Karpas-422 (cell line): ENCODE results near the gene ELOA. TPM values are rescaled to one million over a fixed set of nuclear protein-coding genes. Genes with fewer than 3 reads are reported as not detected.
"Not testable (repeated sequence)": the region's sequence is repeated elsewhere in the genome, so short reads cannot be mapped to it uniquely, and the experiment has no call there.

Experiments used
- DNase-seq: peaks from one replicate; pipeline ENCODE4 v3.0.0-alpha.2; 2015
- H2AFZ ChIP-seq: fragments of 200-600 bp; sonication (generic); 2 replicates; pipeline ENCODE4 v1.6.1; 2014; ENCODE audit warnings: antibody characterized with exemption, low read length, mixed read lengths
- H3K27ac ChIP-seq: fragments of 200-600 bp; sonication (generic); 2 replicates; pipeline ENCODE4 v1.5.1; 2014; ENCODE audit warnings: mild to moderate bottlenecking, low read length, moderate library complexity
- H3K27me3 ChIP-seq: fragments of 200-600 bp; sonication (generic); 2 replicates; pipeline ENCODE4 v1.6.1; 2014; ENCODE audit warnings: low read length, mixed read lengths
- H3K36me3 ChIP-seq: fragments of 200-600 bp; sonication (generic); 2 replicates; pipeline ENCODE4 v1.6.1; 2014; ENCODE audit warnings: low read length, mixed read lengths; ENCODE audit not compliant: insufficient read depth
- H3K4me1 ChIP-seq: fragments of 200-600 bp; sonication (generic); 2 replicates; pipeline ENCODE4 v1.6.1; 2014; ENCODE audit warnings: mild to moderate bottlenecking, low read length, mixed read lengths
- H3K4me2 ChIP-seq: fragments of 200-600 bp; sonication (generic); 2 replicates; pipeline ENCODE4 v1.6.1; 2014; ENCODE audit warnings: low read length, low read depth, mild to moderate bottlenecking; ENCODE audit not compliant: poor library complexity, severe bottlenecking
- H3K4me3 ChIP-seq: fragments of 200-600 bp; sonication (generic); 2 replicates; pipeline ENCODE4 v1.5.1; 2014; ENCODE audit warnings: mild to moderate bottlenecking, antibody characterized with exemption, low read length, mixed read lengths
- H3K79me2 ChIP-seq: fragments of 200-600 bp; sonication (generic); 2 replicates; pipeline ENCODE4 v1.6.1; 2014; ENCODE audit warnings: mild to moderate bottlenecking, low read length, mixed read lengths
- H3K9ac ChIP-seq: fragments of 200-600 bp; sonication (generic); 2 replicates; pipeline ENCODE4 v1.6.0; 2014; ENCODE audit warnings: low read length
- H3K9me2 ChIP-seq: fragments of 200-600 bp; sonication (generic), shearing (Covaris generic); replicated peaks from 2 replicates; pipeline ENCODE4 v1.6.0; 2014; ENCODE audit warnings: mild to moderate bottlenecking, low read length, moderate library complexity; ENCODE audit not compliant: insufficient read depth
- H3K9me3 ChIP-seq: fragments of 300-700, 200-600 bp; sonication (generic); 2 replicates; pipeline ENCODE4 v1.6.1; 2014; ENCODE audit warnings: low read length, mixed read lengths
- H4K20me1 ChIP-seq: fragments of 200-600 bp; sonication (generic); 2 replicates; pipeline ENCODE4 v1.6.1; 2014; ENCODE audit warnings: mild to moderate bottlenecking, antibody characterized with exemption, low read length, low read depth; ENCODE audit not compliant: insufficient read depth
- total RNA-seq: library from RNA; depleted of rRNA; stranded (reverse); fragments of >200 nt; shearing (Covaris generic); gene quantifications from 2 replicates; pipeline ENCODE4 v1.2.3, GENCODE V29; 2014; ENCODE audit warnings: low replicate concordance

The ELOA gene
- total RNA-seq, 1 experiment from 2014 or later, result 14.6 TPM

- Histone ChIP-seq H4K20me1 (peaks cover 6% of the 10 kb centered on the region; the same call in 1 of the 2 replicates), H3K36me3 (no peaks in the 10 kb centered on the region), H3K27ac (no peak overlapping the region), H3K4me2 (no peak overlapping the region), H3K79me2 (peaks cover 20% of the 10 kb centered on the region), H2AFZ (no peak overlapping the region), H3K9me3 (no peaks in the 10 kb centered on the region), H3K27me3 (no peaks in the 10 kb centered on the region), H3K9me2 (no peaks in the 10 kb centered on the region), H3K4me3 (no peak overlapping the region), H3K4me1 (peaks cover 24% of the 10 kb centered on the region), H3K9ac (no peak overlapping the region)
- DNase-seq, result no peak
Observed at GRCh38 chr1:23793018-23793781, 49.9 kb downstream of the ELOA start.

DNA sequence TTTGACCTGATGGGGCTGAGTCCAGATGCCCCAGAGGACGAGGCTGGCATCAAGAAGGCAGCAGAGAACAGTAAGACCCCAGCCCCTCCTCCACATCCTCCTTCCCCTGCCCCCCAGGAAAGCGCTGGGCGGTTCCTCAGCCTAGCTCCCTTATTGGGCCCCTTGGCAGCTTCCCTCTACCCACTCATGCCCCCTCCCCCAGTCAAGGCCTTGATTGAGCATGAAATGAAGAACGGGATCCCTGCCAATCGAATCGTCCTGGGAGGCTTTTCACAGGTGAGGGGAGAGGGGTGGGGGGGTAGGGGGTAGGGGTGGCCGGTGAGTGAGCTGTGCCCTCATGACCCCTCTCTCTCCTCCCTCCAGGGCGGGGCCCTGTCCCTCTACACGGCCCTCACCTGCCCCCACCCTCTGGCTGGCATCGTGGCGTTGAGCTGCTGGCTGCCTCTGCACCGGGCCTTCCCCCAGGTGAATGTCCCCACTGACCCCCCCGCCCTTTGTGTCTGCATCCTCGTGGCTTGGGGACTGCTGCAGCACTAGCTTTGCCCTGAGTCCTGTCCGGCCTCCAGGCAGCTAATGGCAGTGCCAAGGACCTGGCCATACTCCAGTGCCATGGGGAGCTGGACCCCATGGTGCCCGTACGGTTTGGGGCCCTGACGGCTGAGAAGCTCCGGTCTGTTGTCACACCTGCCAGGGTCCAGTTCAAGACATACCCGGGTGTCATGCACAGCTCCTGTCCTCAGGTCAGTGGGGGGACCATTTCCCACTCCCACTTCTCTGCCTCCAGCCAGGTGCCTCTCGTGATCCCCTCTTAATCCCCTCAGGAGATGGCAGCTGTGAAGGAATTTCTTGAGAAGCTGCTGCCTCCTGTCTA is 50.8 kb downstream of the ELOA start:
- peaks cover 24% of the 10 kb centered on the region for H3K4me1 ChIP-seq
- H3K9me3 ChIP-seq, result no peaks in the 10 kb centered on the region
- no peak overlapping the region for H3K27ac ChIP-seq
- no peak overlapping the region for H3K4me3 ChIP-seq
- no peaks in the 10 kb centered on the region for H3K36me3 ChIP-seq
- no peaks in the 10 kb centered on the region for H3K27me3 ChIP-seq
- peak; percentile 31 for DNase-seq
- no peak overlapping the region for H2AFZ ChIP-seq
- peaks cover 6% of the 10 kb centered on the region; the same call in 1 of the 2 replicates for H4K20me1 ChIP-seq
- peaks cover 20% of the 10 kb centered on the region for H3K79me2 ChIP-seq
- no peaks in the 10 kb centered on the region for H3K9me2 ChIP-seq
- no peak overlapping the region for H3K4me2 ChIP-seq
- H3K9ac ChIP-seq, result no peak overlapping the region

- H4K20me1 ChIP-seq, H3K4me3 ChIP-seq, H3K27me3 ChIP-seq, H3K27ac ChIP-seq, DNase-seq, H3K9me2 ChIP-seq, H3K9ac ChIP-seq, H3K36me3 ChIP-seq, H3K9me3 ChIP-seq, H2AFZ ChIP-seq, H3K4me2 ChIP-seq: not testable (repeated sequence)
- Histone ChIP-seq H3K4me1 (peaks cover 26% of the 10 kb centered on the region), H3K79me2 (peaks cover 26% of the 10 kb centered on the region)
Observed at GRCh38 chr1:23794732-23795182, 51.5 kb downstream of the ELOA start.

DNA sequence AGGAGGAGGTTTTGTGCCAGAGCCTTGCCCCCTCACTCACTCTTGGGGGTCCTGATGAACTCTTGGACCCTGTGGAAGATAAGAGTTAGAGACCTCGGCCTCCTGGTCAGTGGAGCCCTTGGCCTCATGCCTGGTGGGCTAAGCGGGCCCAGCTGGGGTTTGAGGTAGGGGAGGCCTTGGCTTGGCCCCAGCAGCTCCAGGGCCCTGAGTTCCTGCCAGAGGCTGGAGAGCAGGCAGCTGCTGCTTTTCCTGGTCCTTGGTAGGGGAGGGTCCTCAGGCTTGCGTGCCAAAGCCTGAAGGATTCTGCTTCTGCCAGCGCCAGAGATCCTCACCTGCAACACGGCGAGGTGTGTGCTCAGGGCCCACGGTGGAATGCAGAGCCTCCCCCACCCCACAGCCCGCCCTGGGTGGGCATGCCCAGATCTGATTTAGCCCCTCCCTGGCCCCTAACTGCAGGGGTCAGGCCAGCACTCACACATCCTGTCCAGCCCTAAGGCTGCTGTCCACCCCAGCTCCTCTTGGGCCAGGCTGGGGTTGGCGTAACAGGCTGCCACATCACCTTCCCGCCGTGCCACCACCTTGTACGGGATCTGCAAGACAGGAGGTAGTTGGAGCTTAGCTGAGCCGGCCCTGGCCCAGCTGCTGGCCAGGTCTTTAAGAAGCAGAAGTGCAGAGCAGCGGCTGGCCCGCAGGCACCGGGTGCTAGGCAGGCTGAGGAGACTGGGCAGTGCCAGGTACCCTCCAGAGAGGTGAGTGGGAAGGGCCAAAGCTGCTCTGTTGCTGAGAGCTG is 52.6 kb downstream of the ELOA start:
- no peak for DNase-seq
- peaks cover 20% of the 10 kb centered on the region for H3K4me1 ChIP-seq
- no peak overlapping the region for H2AFZ ChIP-seq
- peaks cover 6% of the 10 kb centered on the region; the same call in 1 of the 2 replicates for H4K20me1 ChIP-seq
- H3K79me2 ChIP-seq, result peaks cover 28% of the 10 kb centered on the region
- no peak overlapping the region for H3K4me3 ChIP-seq
- no peaks in the 10 kb centered on the region for H3K36me3 ChIP-seq
- no peak overlapping the region for H3K9ac ChIP-seq
- no peaks in the 10 kb centered on the region for H3K9me3 ChIP-seq
- no peaks in the 10 kb centered on the region for H3K27me3 ChIP-seq
- H3K4me2 ChIP-seq, result no peak overlapping the region
- no peak overlapping the region for H3K27ac ChIP-seq
- no peaks in the 10 kb centered on the region for H3K9me2 ChIP-seq

- Histone ChIP-seq H3K9ac (no peak overlapping the region), H3K9me2 (no peaks in the 10 kb centered on the region), H3K36me3 (no peaks in the 10 kb centered on the region), H3K4me3 (no peak overlapping the region), H3K4me2 (no peak overlapping the region), H3K9me3 (no peaks in the 10 kb centered on the region), H3K79me2 (peaks cover 22% of the 10 kb centered on the region), H3K27ac (no peak overlapping the region), H2AFZ (no peak overlapping the region), H3K4me1 (peaks cover 27% of the 10 kb centered on the region), H4K20me1 (peaks cover 6% of the 10 kb centered on the region; the same call in 1 of the 2 replicates), H3K27me3 (no peaks in the 10 kb centered on the region)
- no peak for DNase-seq
Observed at GRCh38 chr1:23796466-23797271, 53.4 kb downstream of the ELOA start.

DNA sequence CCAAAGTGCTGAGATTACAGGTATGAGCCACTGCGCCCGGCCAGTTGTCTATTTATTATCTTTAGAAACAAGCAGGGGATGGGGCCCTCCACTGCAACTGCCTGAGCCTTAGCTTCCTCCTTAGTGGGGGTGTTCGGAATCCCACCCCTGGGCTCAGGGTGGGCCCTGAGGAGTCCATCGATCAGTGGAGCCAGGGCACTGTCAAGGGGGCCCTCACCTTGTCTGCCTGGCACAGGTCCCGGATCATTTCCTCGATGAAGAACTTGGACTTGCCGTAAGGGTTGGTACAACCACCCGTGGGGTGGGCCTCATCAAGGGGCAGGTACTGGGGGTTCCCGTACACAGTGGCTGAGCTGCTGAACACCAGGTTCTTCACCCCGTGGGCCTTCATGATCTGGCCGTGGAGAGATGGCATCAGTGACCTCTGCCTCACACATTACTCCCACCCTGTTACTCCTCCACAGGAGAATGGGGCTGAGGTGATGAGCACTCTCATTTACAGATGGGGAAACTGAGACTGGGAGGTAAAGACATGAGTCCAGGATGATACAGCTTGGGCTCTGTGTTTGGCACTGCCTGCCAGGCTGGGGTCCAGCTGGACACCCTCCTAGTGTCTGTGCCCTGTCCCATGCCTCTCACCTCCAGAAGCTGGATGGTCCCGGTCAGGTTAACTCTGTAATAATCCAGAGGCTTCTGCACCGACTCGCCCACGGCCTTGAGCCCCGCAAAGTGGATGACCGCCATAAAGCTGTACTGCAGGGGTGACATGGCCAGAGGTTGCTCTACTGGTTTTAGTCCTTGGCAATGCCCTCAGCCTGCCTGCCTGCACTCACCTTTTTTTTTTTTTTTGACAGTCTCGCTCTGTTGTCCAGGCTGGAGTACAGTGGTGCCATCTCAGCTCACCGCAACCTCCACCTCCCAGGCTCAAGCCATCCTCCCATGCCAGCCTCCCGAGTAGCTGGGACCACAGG is 54.5 kb downstream of the ELOA start:
- Histone ChIP-seq H3K27me3 (no peaks in the 10 kb centered on the region), H3K36me3 (no peaks in the 10 kb centered on the region), H3K9me2 (no peaks in the 10 kb centered on the region), H4K20me1 (no peaks in the 10 kb centered on the region), H2AFZ (no peak overlapping the region), H3K4me3 (no peak overlapping the region), H3K9me3 (no peaks in the 10 kb centered on the region), H3K9ac (no peak overlapping the region), H3K4me1 (peaks cover 22% of the 10 kb centered on the region), H3K79me2 (peaks cover 12% of the 10 kb centered on the region), H3K4me2 (no peak overlapping the region), H3K27ac (no peak overlapping the region)
- DNase-seq, result no peak

DNA sequence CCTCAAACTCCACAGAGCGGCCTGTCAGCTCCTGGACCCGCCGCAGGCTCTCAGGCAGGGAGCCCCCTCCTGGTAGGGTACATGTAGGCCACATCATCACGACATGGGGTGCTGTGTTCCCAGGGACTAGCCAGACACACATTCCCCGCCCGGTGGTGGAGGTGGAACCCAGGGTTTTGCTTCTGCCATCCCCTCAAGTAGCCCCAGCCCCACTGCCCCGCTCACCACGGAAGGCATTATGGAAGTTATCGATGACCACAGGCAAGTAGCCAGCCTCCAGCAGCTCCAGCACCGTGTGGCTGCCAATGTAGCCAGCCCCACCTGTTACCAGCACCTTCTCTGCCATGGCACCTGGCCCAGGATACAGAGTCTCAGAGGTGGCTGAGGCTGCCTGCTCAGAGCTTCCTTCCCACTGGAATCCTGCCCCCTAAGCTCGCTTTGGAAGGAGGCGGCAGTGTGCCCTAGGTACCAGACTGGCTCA is 55.4 kb downstream of the ELOA start:
- no peak overlapping the region for H3K4me3 ChIP-seq
- H3K9me3 ChIP-seq, result no peaks in the 10 kb centered on the region
- no peak overlapping the region for H2AFZ ChIP-seq
- H3K9me2 ChIP-seq, result no peaks in the 10 kb centered on the region
- H3K4me2 ChIP-seq, result peak overlapping the region; percentile 90
- peaks cover 22% of the 10 kb centered on the region for H3K4me1 ChIP-seq
- H3K9ac ChIP-seq, result no peak overlapping the region
- no peak for DNase-seq
- no peak overlapping the region for H3K27ac ChIP-seq
- peaks cover 8% of the 10 kb centered on the region; the same call in 1 of the 2 replicates for H3K79me2 ChIP-seq
- no peaks in the 10 kb centered on the region for H4K20me1 ChIP-seq
- no peaks in the 10 kb centered on the region for H3K36me3 ChIP-seq
- no peaks in the 10 kb centered on the region for H3K27me3 ChIP-seq
